Measurements from ENCODE around the gene TTC28. TPM values are rescaled to one million over a fixed set of nuclear protein-coding genes. Genes with fewer than 3 reads are reported as not detected.
"Not testable (repeated sequence)": the region's sequence is repeated elsewhere in the genome, so short reads cannot be mapped to it uniquely, and the experiment has no call there.

The TTC28 gene
- total RNA-seq, 1 donor from 2014 or later: 7.9 TPM

DNA sequence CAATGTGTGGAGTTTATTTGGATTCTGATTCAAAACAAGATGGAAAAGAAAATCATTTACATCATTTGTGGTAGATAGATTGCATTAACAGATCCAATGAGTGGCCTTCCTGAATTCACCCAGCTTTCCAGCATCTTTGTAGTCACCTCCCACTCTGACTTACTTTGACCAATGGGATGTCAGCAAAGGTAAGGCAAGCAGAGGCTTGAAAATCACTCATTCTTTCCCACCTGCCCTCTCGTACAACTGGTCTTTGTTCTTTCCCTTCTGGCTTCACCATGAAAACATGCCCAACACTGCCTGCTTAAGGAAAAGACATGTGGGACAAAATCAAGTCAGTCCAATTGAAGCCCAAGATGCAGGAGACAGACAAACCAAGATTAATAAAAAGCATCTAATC lies 202.1 kb downstream of the TTC28 start:
- Mint-ChIP-seq H3K27me3 (peaks cover 11% of the 10 kb centered on the region), H3K4me3 (no peak overlapping the region), H3K4me1 (no peaks in the 10 kb centered on the region), H3K36me3 (ENCODE audit: low read depth) (no peaks in the 10 kb centered on the region), H3K27ac (no peak overlapping the region), H3K9me3 (no peaks in the 10 kb centered on the region)
- intact Hi-C loops (cut with micrococcal nuclease): no loop called here
- TF ChIP-seq, protein P1, sequence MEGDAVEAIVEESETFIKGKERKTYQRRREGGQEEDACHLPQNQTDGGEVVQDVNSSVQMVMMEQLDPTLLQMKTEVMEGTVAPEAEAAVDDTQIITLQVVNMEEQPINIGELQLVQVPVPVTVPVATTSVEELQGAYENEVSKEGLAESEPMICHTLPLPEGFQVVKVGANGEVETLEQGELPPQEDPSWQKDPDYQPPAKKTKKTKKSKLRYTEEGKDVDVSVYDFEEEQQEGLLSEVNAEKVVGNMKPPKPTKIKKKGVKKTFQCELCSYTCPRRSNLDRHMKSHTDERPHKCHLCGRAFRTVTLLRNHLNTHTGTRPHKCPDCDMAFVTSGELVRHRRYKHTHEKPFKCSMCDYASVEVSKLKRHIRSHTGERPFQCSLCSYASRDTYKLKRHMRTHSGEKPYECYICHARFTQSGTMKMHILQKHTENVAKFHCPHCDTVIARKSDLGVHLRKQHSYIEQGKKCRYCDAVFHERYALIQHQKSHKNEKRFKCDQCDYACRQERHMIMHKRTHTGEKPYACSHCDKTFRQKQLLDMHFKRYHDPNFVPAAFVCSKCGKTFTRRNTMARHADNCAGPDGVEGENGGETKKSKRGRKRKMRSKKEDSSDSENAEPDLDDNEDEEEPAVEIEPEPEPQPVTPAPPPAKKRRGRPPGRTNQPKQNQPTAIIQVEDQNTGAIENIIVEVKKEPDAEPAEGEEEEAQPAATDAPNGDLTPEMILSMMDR (IDR thresholded peaks at IDR 0.05): no peak
- DNase-seq (no peak), ATAC-seq (ENCODE audit: low read depth) (no peak)
- POLR2A ChIA-PET: no interaction called here
- CTCF ChIA-PET: no interaction called here

DNA sequence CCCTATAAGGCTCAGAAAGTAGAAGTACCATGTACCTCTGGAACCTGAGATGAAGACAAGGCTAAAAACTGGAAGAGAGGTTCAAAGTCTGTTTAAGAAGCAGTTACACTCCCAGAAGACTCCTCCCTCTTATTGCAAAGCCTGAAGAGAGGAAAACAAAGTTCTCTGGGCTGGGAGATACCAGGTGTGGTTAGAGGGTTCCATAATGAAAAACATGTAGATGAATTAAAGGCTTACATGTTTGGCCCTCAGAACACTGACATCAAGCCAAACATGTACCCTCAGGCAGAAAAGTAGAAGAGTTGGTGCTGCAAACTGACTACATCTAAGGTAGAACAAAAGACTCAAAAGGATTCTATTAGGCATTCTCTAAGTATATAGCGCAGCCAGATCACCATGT lies 205.3 kb downstream of the TTC28 start:
- intact Hi-C loops (cut with micrococcal nuclease): no loop called here
- Mint-ChIP-seq H3K4me3 (no peak overlapping the region), H3K4me1 (no peaks in the 10 kb centered on the region), H3K27ac (no peak overlapping the region), H3K36me3 (ENCODE audit: low read depth) (no peaks in the 10 kb centered on the region), H3K9me3 (no peaks in the 10 kb centered on the region), H3K27me3 (peaks cover 13% of the 10 kb centered on the region)
- ATAC-seq (ENCODE audit: low read depth) (no peak), DNase-seq (no peak)
- ChIA-PET CTCF (no interaction called here), POLR2A (no interaction called here)
- TF ChIP-seq, protein P1 (IDR thresholded peaks at IDR 0.05): no peak

- ChIA-PET POLR2A (no interaction called here), CTCF (no interaction called here)
- Mint-ChIP-seq H3K9me3 (no peaks in the 10 kb centered on the region), H3K27ac (no peak overlapping the region), H3K4me3 (no peak overlapping the region), H3K36me3 (ENCODE audit: low read depth) (no peaks in the 10 kb centered on the region), H3K27me3 (peaks cover 13% of the 10 kb centered on the region), H3K4me1 (no peaks in the 10 kb centered on the region)
- intact Hi-C loops (cut with micrococcal nuclease): no loop called here
- TF ChIP-seq, protein P1 (IDR thresholded peaks at IDR 0.05): no peak
- DNase-seq (no peak), ATAC-seq (ENCODE audit: low read depth) (no peak)
These were observed 206.4 kb downstream of the TTC28 start for GRCh38 chr22:28473258-28473657.

DNA sequence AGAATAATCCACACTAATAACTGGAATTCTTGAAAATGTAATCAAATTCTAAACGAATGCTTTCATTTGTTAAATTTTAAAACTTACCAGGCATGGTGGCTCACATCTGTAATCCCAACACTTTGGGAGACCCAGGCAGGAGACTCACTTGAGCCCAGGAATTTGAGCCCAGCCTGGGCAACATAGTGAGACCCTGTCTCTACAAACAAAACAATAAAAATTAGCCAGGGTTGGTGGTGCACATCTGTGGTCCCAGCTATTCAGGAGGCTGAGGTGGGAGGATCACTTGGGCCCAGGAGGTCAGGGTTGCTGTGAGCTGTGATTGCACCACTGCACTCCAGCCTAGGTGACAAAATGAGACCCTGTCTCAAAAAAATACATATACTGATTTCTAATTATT lies 212.6 kb downstream of the TTC28 start:
- CTCF ChIA-PET; H3K27me3 Mint-ChIP-seq; H3K4me3 Mint-ChIP-seq; intact Hi-C loops (cut with micrococcal nuclease); H3K9me3 Mint-ChIP-seq; H3K27ac Mint-ChIP-seq; ATAC-seq (ENCODE audit: low read depth); DNase-seq; H3K36me3 Mint-ChIP-seq (ENCODE audit: low read depth); H3K4me1 Mint-ChIP-seq; POLR2A ChIA-PET: not testable (repeated sequence)

GRCh38 chr22:28466399-28466798 lies 213.2 kb downstream of the TTC28 start:
- peaks cover 2% of the 10 kb centered on the region for H3K9me3 Mint-ChIP-seq
- ChIA-PET POLR2A (no interaction called here), CTCF (no interaction called here)
- intact Hi-C loops (cut with micrococcal nuclease): no loop called here
- peaks cover 7% of the 10 kb centered on the region for H3K27me3 Mint-ChIP-seq
- ATAC-seq (ENCODE audit: low read depth) (no peak), DNase-seq (no peak)
- no peaks in the 10 kb centered on the region for H3K4me1 Mint-ChIP-seq
- no peaks in the 10 kb centered on the region for H3K36me3 Mint-ChIP-seq (ENCODE audit: low read depth)
- TF ChIP-seq, protein P1 (IDR thresholded peaks at IDR 0.05): no peak
- no peak overlapping the region for H3K4me3 Mint-ChIP-seq
- no peak overlapping the region for H3K27ac Mint-ChIP-seq

DNA sequence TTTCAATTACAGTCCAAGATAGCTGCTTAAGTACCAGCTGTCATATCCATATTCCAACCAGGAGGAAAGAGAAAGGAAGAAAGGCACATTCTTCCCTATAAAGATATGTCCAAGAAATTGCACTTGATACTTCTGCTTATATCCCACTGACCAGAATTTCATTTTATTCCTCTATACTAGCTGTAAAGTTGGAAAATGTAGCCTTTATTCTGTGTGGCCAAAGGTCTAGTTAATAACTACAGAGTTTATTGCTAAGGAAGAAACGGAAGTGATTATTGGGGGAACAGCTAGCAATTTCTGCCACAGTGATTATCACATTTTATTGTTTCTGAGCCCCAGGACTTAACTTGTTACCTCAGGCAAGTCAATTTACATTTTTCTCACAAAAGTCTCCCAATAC lies 213.8 kb downstream of the TTC28 start:
- H3K36me3 Mint-ChIP-seq (ENCODE audit: low read depth): no peaks in the 10 kb centered on the region
- ChIA-PET POLR2A (no interaction called here), CTCF (interaction anchor here (0.8 kb wide), 1 partner anchor 84 kb away, joined by 3 read pairs; no protein-coding TSS in a partner anchor)

More for the DNA sequence above, 213.8 kb downstream of the TTC28 start:
- Mint-ChIP-seq H3K27me3 (peaks cover 7% of the 10 kb centered on the region), H3K9me3 (peaks cover 2% of the 10 kb centered on the region), H3K4me1 (no peaks in the 10 kb centered on the region), H3K27ac (no peak overlapping the region), H3K4me3 (no peak overlapping the region)
- TF ChIP-seq, protein P1 (IDR thresholded peaks at IDR 0.05): no peak
- intact Hi-C loops (cut with micrococcal nuclease): no loop called here
- no peak for DNase-seq
- ATAC-seq (ENCODE audit: low read depth): no peak
